Liver (tissue), 3 donors: ENCODE data around the gene RBM20.

Experiments used
- GABPA ChIP-seq, 2 donors: IDR thresholded peaks in 1 of 2; conservative IDR thresholded peaks in 1 of 2; 2 replicates each; pipeline ENCODE4 v1.6.1; 2016; ENCODE audit warnings: antibody characterized with exemption in 2 of 2, mild to moderate bottlenecking in 1 of 2, moderate library complexity in 1 of 2
- TAF1 ChIP-seq: conservative IDR thresholded peaks from 2 replicates; pipeline ENCODE4 v1.6.1; 2016; ENCODE audit warnings: antibody characterized with exemption, mild to moderate bottlenecking
- TF ChIP-seq, protein P1 (sequence below): fragments of 150-350 bp; IDR thresholded peaks from 2 replicates; pipeline ENCODE4 v1.5.1; 2017; ENCODE audit warnings: improper control_type of control experiment, low read depth, low read length; ENCODE audit not compliant: missing input control
- donor health status: healthy.
- donor health status: healthy.

DNA sequence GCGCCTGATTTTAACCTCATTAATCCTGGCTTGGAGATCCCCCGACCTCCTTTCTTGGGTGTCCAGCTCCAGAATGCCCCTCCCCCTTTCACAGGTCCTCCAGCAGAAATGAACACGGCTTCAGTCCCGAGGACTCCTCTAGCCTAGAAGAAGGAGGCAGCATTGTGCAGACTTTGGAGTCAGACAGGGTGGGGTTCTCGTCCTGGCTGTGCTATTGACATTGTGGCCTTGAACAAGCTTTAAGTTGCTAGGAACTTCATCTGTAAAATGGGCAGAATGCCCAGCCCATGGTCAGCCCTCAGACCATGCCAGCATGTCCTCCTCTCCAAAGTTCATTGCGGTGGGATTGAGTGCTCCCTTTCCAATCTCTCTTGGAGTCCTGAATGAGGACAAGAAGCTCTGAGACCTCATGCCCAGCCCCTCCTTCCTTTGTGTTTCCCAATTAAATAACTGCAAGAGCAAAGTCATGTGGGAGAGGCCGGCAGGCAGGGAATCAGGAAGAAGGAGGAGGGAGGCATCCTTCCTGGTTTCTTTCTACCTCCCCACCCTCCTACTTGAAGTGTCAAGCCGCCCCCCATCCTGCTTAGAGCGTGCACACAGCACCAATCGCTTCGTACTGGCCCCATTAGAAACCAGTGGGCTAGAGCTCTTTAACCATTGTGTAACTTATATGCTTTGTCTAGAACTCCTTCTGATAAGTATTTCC lies 86.4 kb downstream of the RBM20 start:
- TF ChIP-seq, protein P1, sequence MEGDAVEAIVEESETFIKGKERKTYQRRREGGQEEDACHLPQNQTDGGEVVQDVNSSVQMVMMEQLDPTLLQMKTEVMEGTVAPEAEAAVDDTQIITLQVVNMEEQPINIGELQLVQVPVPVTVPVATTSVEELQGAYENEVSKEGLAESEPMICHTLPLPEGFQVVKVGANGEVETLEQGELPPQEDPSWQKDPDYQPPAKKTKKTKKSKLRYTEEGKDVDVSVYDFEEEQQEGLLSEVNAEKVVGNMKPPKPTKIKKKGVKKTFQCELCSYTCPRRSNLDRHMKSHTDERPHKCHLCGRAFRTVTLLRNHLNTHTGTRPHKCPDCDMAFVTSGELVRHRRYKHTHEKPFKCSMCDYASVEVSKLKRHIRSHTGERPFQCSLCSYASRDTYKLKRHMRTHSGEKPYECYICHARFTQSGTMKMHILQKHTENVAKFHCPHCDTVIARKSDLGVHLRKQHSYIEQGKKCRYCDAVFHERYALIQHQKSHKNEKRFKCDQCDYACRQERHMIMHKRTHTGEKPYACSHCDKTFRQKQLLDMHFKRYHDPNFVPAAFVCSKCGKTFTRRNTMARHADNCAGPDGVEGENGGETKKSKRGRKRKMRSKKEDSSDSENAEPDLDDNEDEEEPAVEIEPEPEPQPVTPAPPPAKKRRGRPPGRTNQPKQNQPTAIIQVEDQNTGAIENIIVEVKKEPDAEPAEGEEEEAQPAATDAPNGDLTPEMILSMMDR = no peak
- no peak for TF ChIP-seq TAF1
- TF ChIP-seq GABPA (IDR thresholded peaks at IDR 0.05 in 1 of 2, conservative IDR thresholded peaks at IDR 0.05 in 1 of 2) = no peak
